PC-9 (cell line): ENCODE measurements around the gene SYT15.
"Not testable (repeated sequence)": the region's sequence is repeated elsewhere in the genome, so short reads cannot be mapped to it uniquely, and the experiment has no call there.

Experiments
- EZH2 ChIP-seq: fragments of 200-600 bp; sonication (generic); IDR thresholded peaks from 2 replicates; pipeline ENCODE4 v1.8.0; 2017; ENCODE audit warnings: antibody characterized with exemption, low read depth
- TF ChIP-seq, protein P1 (sequence below): fragments of 200-600 bp; sonication (generic); conservative IDR thresholded peaks from 2 replicates; pipeline ENCODE4 v1.6.1; 2017; ENCODE audit warnings: mixed run types, antibody characterized with exemption, mild to moderate bottlenecking, moderate library complexity

DNA sequence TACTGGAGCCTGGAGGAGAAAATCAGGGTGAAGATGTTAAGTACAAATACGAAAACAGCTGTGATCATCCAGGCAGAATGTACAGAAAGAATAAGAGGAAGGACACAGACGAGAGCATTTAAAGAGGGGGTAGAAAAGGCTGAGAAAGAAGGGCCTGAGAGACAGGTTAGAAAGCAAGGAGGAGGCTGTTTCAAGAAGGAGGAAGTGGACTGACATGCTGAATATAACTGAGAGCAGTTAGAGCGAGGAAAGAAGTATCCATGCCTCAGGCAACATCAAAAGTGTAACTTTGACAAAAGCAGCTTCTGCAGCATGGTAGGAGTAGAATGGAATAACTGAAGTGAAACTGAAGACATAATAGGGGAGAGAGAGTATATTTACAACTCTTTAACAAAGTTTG is 39.0 kb downstream of the SYT15 start:
- TF ChIP-seq, protein P1, sequence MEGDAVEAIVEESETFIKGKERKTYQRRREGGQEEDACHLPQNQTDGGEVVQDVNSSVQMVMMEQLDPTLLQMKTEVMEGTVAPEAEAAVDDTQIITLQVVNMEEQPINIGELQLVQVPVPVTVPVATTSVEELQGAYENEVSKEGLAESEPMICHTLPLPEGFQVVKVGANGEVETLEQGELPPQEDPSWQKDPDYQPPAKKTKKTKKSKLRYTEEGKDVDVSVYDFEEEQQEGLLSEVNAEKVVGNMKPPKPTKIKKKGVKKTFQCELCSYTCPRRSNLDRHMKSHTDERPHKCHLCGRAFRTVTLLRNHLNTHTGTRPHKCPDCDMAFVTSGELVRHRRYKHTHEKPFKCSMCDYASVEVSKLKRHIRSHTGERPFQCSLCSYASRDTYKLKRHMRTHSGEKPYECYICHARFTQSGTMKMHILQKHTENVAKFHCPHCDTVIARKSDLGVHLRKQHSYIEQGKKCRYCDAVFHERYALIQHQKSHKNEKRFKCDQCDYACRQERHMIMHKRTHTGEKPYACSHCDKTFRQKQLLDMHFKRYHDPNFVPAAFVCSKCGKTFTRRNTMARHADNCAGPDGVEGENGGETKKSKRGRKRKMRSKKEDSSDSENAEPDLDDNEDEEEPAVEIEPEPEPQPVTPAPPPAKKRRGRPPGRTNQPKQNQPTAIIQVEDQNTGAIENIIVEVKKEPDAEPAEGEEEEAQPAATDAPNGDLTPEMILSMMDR = not testable (repeated sequence)
- not testable (repeated sequence) for TF ChIP-seq EZH2
